A549 (cell line): ENCODE data around the gene ESRRG. TPM values are rescaled to one million over a fixed set of nuclear protein-coding genes. Genes with fewer than 3 reads are reported as not detected.

Experiments
- ATAC-seq, 2 experiments: fragments of 200-7000 bp in 1 of 2; fragments of >200 bp in 1 of 2; cut with Nextera tagmentation in 1 of 2; cut with Tn5 transposase in 1 of 2; 3 replicates each; pipeline versions ENCODE4 v1.8.0 to v1.9.1; 2018 to 2020; ENCODE audit warnings: mild to moderate bottlenecking in 1 of 2, moderate library complexity in 1 of 2
- CTCF ChIA-PET: fragments of 300-600 bp; sonication (Branson Sonifier 250); formaldehyde crosslinking; extraction: SDS; loops from one replicate; lab custom pipeline; 2021; ENCODE audit warnings: antibody characterized with exemption, inconsistent platforms; lab: Yijun Ruan, JAX
- POLR2A ChIA-PET: fragments of 350-600 bp; formaldehyde crosslinking; extraction: SDS; loops from one replicate; lab custom pipeline; 2021; ENCODE audit warnings: antibody characterized with exemption, inconsistent platforms; lab: Yijun Ruan, JAX
- DNase-seq, 2 experiments: peaks; one replicate each; pipeline versions ENCODE4 v3.0.0 to v3.0.0-alpha.2; 2011 to 2016; ENCODE audit warnings: low read depth in 1 of 2, low spot score in 1 of 2
- FAIRE-seq: peaks from 2 replicates; lab custom pipeline; 2011; peaks lifted over from hg19 to GRCh38; lab: Jason Lieb, UNC
- H3K27ac ChIP-seq, 2 experiments: fragments of >200 bp; sonication (Bioruptor Twin); formaldehyde crosslinking; 3 replicates each; pipeline ENCODE4 v1.5.1; 2016 to 2017
- H3K4me1 ChIP-seq: fragments of >200 bp; sonication (Bioruptor Twin); formaldehyde crosslinking; 3 replicates; pipeline ENCODE4 v1.6.1; 2016
- H3K4me2 ChIP-seq: fragments of >200 bp; sonication (Bioruptor Twin); formaldehyde crosslinking; 3 replicates; pipeline ENCODE4 v1.6.1; 2016
- H3K4me3 ChIP-seq: fragments of >200 bp; sonication (Bioruptor Twin); formaldehyde crosslinking; 3 replicates; pipeline ENCODE4 v1.5.1; 2016
- H3K9me3 ChIP-seq: fragments of >200 bp; sonication (Bioruptor Twin); formaldehyde crosslinking; 3 replicates; pipeline ENCODE4 v1.6.1; 2016
- CBX8 ChIP-seq: fragments of 200-600 bp; sonication (generic); IDR thresholded peaks from 2 replicates; pipeline ENCODE4 v1.6.1; 2016
- CEBPB ChIP-seq, 2 experiments: fragments of >200 bp in 1 of 2; sonication (Bioruptor Twin) in 1 of 2; formaldehyde crosslinking in 1 of 2; IDR thresholded peaks; 2 replicates each; pipeline ENCODE4 v1.6.1; 2012 to 2016
- CHD4 ChIP-seq: fragments of 200-600 bp; sonication (generic); IDR thresholded peaks from 2 replicates; pipeline ENCODE4 v1.6.1; 2016; ENCODE audit warnings: antibody characterized with exemption, mild to moderate bottlenecking, borderline replicate concordance
- EHF ChIP-seq: fragments of 250-450 bp; sonication (Bioruptor Pico); IDR thresholded peaks from 2 replicates; pipeline ENCODE4 v1.5.0; 2020; ENCODE audit warnings: mild to moderate bottlenecking
- EHMT2 ChIP-seq: fragments of 200-600 bp; sonication (generic); IDR thresholded peaks from 2 replicates; pipeline ENCODE4 v1.6.1; 2016; ENCODE audit warnings: antibody characterized with exemption, low read depth, mild to moderate bottlenecking, moderate library complexity
- FOSB ChIP-seq: fragments of 250-450 bp; sonication (Bioruptor Pico); IDR thresholded peaks from 2 replicates; pipeline ENCODE4 v1.5.0; 2020; ENCODE audit warnings: mild to moderate bottlenecking, moderate library complexity
- GATA3 ChIP-seq: IDR thresholded peaks from 2 replicates; pipeline ENCODE4 v1.6.1; 2012; ENCODE audit warnings: borderline replicate concordance
- HDAC2 ChIP-seq: fragments of 200-600 bp; sonication (generic); IDR thresholded peaks from 2 replicates; pipeline ENCODE4 v1.6.1; 2016
- HEYL ChIP-seq: fragments of 250-450 bp; sonication (Bioruptor Pico); IDR thresholded peaks from 2 replicates; pipeline ENCODE4 v1.8.0; 2021; ENCODE audit warnings: mild to moderate bottlenecking, moderate library complexity
- HOXB5 ChIP-seq: fragments of 250-450 bp; sonication (Bioruptor Pico); IDR thresholded peaks from 2 replicates; pipeline ENCODE4 v1.5.0; 2020; ENCODE audit warnings: mild to moderate bottlenecking, moderate library complexity
- JUN ChIP-seq, 2 experiments: fragments of >200 bp; sonication (Bioruptor Twin); formaldehyde crosslinking; IDR thresholded peaks; 2 replicates in 1 of 2; 3 replicates in 1 of 2; pipeline ENCODE4 v1.6.1; 2016 to 2017
- KDM5A ChIP-seq: fragments of 200-600 bp; sonication (generic); IDR thresholded peaks from 2 replicates; pipeline ENCODE4 v1.6.1; 2016; ENCODE audit warnings: antibody characterized with exemption, mild to moderate bottlenecking
- MAZ ChIP-seq: fragments of 150-350 bp; IDR thresholded peaks from 2 replicates; pipeline ENCODE4 v1.6.1; 2014; ENCODE audit warnings: antibody characterized with exemption, low read depth, low read length, borderline replicate concordance
- NPAS2 ChIP-seq: fragments of 250-450 bp; sonication (Bioruptor Pico); IDR thresholded peaks from 2 replicates; pipeline ENCODE4 v1.8.0; 2022; ENCODE audit warnings: mild to moderate bottlenecking, moderate library complexity, borderline replicate concordance
- PBX3 ChIP-seq: IDR thresholded peaks from 2 replicates; pipeline ENCODE4 v1.6.1; 2012
- POLR2A ChIP-seq: IDR thresholded peaks from 2 replicates; pipeline ENCODE4 v1.6.1; 2012; ENCODE audit warnings: mild to moderate bottlenecking, low read length
- POLR2AphosphoS2 ChIP-seq: conservative IDR thresholded peaks from 2 replicates; pipeline ENCODE4 v1.6.1; 2012; ENCODE audit warnings: low read length, improper control_type of control experiment, inconsistent platforms
- RNF2 ChIP-seq: fragments of 200-600 bp; sonication (generic); IDR thresholded peaks from 2 replicates; pipeline ENCODE4 v1.6.1; 2016; ENCODE audit warnings: low read depth, mild to moderate bottlenecking, antibody characterized with exemption, moderate library complexity, borderline replicate concordance
- SREBF2 ChIP-seq: fragments of 450-650 bp; IDR thresholded peaks from 2 replicates; pipeline ENCODE4 v1.6.1; 2014; ENCODE audit warnings: mild to moderate bottlenecking, moderate library complexity
- TFCP2L1 ChIP-seq: fragments of 250-450 bp; sonication (Bioruptor Pico); IDR thresholded peaks from 2 replicates; pipeline ENCODE4 v1.5.0; 2021; ENCODE audit warnings: mild to moderate bottlenecking
- TP53 ChIP-seq: fragments of 250-450 bp; sonication (Bioruptor Pico); IDR thresholded peaks from 2 replicates; pipeline ENCODE4 v1.5.0; 2021; ENCODE audit warnings: mild to moderate bottlenecking, moderate library complexity
- ZC3H11A ChIP-seq: fragments of 450-650 bp; IDR thresholded peaks from 2 replicates; pipeline ENCODE4 v1.6.1; 2014; ENCODE audit warnings: antibody characterized with exemption, mild to moderate bottlenecking
- ZFP36 ChIP-seq: fragments of 450-650 bp; IDR thresholded peaks from 2 replicates; pipeline ENCODE4 v1.6.1; 2014; ENCODE audit warnings: borderline replicate concordance; ENCODE audit not compliant: partially characterized antibody
- WGBS: methylation state at CpG from one replicate; pipeline ENCODE4 v1.1.6; 2017; ENCODE audit errors: missing lambda C conversion rate; 5-methylcytosine and 5-hydroxymethylcytosine counted together
- polyA plus RNA-seq, 4 experiments: library from polyadenylated mRNA; depleted of rRNA in 3 of 4; stranded (reverse); fragments of >200 nt; fragmentation: RNase III in 1 of 4; extraction: RNeasy Plus Mini Kit Qiagen cat#74134 plus additional on column Dnase treatment in 1 of 4; gene quantifications; 2 replicates in 3 of 4; 3 replicates in 1 of 4; pipeline ENCODE4 v1.2.3, GENCODE V29; 2011 to 2017
- TF ChIP-seq, protein P1 (sequence below): fragments of >200 bp; sonication (Bioruptor Twin); formaldehyde crosslinking; IDR thresholded peaks from 3 replicates; pipeline ENCODE4 v1.6.1; 2016
- TF ChIP-seq, protein P2 (sequence below): fragments of 250-450 bp; sonication (Bioruptor Pico); IDR thresholded peaks from 2 replicates; pipeline ENCODE4 v1.5.0; 2020; ENCODE audit warnings: low read depth, mild to moderate bottlenecking, moderate library complexity
- TF ChIP-seq, protein P3 (sequence below): IDR thresholded peaks from 2 replicates; pipeline ENCODE4 v1.6.1; 2012; ENCODE audit warnings: low read depth, borderline replicate concordance
- TF ChIP-seq, protein P4 (sequence below): fragments of 250-450 bp; sonication (Bioruptor Pico); IDR thresholded peaks from 2 replicates; pipeline ENCODE4 v1.5.0; 2021; ENCODE audit warnings: mild to moderate bottlenecking, moderate library complexity, borderline replicate concordance

ESRRG gene
- polyA plus RNA-seq, 2 of the 4 experiments (the other 2 are of a cell fraction): 0.09 TPM; not detected in 1

DNA sequence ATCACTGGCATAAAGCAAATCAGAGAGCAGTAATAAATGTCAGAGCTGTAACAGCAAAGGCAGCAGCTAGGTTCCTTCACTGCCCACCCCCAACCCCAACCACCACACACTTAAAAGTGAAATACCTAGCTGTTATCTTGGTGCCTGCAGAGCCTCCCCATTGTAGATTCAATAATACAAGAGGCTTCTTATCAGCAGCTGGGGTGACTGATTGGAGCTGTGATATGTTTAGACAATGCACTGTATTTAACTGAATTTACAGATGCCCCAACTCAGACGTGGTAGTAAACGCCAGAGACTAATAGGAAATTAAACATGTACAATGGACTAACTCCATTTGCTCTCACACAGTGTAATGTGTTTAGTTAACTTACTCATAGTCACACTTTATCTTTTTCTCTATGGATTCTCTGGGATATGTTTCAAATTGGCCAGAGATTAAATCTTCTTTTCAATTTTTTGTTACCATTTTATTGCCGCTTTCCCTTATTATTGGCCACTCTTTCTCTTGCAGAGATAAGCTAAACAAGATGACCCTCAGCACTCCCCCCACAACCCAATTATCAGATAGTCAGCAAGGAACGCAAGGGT, 117.1 kb downstream of the ESRRG start:
- ChIA-PET CTCF (interaction anchor here (0.6 kb wide), 1 partner anchor 1072 kb away, joined by 5 read pairs; no protein-coding TSS in a partner anchor), POLR2A (no interaction called here)
- no peaks in the 10 kb centered on the region for H3K9me3 ChIP-seq
- H3K4me3 ChIP-seq: no peak overlapping the region
- no peak overlapping the region for H3K4me2 ChIP-seq
- no peaks in the 10 kb centered on the region for H3K4me1 ChIP-seq
- ATAC-seq (no peak), FAIRE-seq (no peak), DNase-seq (no peak)
- WGBS: 31% methylated on average over 4 of the region's 4 CpGs
- no peak for TF ChIP-seq SREBF2
- no peak for TF ChIP-seq ZC3H11A
- TF ChIP-seq EHMT2: no peak
- TF ChIP-seq EHF: no peak
- no peak for TF ChIP-seq POLR2A
- TF ChIP-seq, protein P1, sequence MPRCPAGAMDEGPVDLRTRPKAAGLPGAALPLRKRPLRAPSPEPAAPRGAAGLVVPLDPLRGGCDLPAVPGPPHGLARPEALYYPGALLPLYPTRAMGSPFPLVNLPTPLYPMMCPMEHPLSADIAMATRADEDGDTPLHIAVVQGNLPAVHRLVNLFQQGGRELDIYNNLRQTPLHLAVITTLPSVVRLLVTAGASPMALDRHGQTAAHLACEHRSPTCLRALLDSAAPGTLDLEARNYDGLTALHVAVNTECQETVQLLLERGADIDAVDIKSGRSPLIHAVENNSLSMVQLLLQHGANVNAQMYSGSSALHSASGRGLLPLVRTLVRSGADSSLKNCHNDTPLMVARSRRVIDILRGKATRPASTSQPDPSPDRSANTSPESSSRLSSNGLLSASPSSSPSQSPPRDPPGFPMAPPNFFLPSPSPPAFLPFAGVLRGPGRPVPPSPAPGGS: no peak
- TF ChIP-seq, protein P2, sequence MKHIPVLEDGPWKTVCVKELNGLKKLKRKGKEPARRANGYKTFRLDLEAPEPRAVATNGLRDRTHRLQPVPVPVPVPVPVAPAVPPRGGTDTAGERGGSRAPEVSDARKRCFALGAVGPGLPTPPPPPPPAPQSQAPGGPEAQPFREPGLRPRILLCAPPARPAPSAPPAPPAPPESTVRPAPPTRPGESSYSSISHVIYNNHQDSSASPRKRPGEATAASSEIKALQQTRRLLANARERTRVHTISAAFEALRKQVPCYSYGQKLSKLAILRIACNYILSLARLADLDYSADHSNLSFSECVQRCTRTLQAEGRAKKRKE (CRISPR knock-in tag): no peak
- TF ChIP-seq RNF2: no peak
- no peak for TF ChIP-seq KDM5A
- no peak for TF ChIP-seq HOXB5 (CRISPR knock-in tag)
- TF ChIP-seq TFCP2L1 (CRISPR knock-in tag): no peak
- no peak for TF ChIP-seq POLR2AphosphoS2
- TF ChIP-seq GATA3: no peak
- no peak for TF ChIP-seq FOSB (CRISPR knock-in tag)
- no peak overlapping the region for H3K27ac ChIP-seq

DNA sequence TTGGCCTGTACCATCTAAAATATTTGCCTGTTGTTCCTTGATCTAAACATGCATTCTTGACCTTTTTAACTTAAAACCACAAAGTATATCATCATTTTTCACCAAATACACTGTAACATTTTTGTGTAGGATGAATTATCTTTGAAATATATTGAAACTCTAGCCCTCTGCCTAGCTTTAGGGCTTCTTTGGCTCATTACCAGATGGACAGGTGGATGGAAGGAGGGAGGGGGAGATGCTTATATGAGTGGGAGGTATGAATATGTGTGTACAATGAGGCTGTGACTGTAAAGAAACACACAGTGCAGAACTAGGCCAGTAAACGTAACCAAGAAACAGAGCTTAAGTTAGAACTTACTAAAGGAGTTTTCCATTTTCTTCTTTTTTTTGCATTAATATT, 118.5 kb downstream of the ESRRG start:
- H3K27ac ChIP-seq: no peak overlapping the region
- H3K4me3 ChIP-seq: no peak overlapping the region
- no peak for ATAC-seq
- ChIA-PET CTCF (no interaction called here), POLR2A (no interaction called here)
- no peaks in the 10 kb centered on the region for H3K9me3 ChIP-seq
- FAIRE-seq: no peak
- no peaks in the 10 kb centered on the region for H3K4me1 ChIP-seq
- TF ChIP-seq NPAS2 (CRISPR knock-in tag) (no peak), CHD4 (no peak), JUN (IDR thresholded peaks at IDR 0.05) (no peak), ZFP36 (no peak), TFCP2L1 (CRISPR knock-in tag) (no peak), CEBPB (IDR thresholded peaks at IDR 0.05) (no peak), CBX8 (no peak)
- no peak for DNase-seq
- WGBS: 26% methylated on average over 1 of the region's 1 CpG
- no peak overlapping the region for H3K4me2 ChIP-seq

- Histone ChIP-seq H3K9me3 (no peaks in the 10 kb centered on the region), H3K27ac (peak overlapping the region; percentile 86 to 95), H3K4me1 (no peaks in the 10 kb centered on the region), H3K4me3 (peak overlapping the region; percentile 69), H3K4me2 (peak overlapping the region; percentile 86)
- peak; percentile 96 to 98 for ATAC-seq
- 3% methylated on average over 29 of the region's 58 CpGs for WGBS
- CTCF ChIA-PET: interaction anchor here (0.6 to 1.6 kb wide), 9 partner anchors 9 to 497 kb away, joined by 3 to 5 read pairs (median 3); no protein-coding TSS in a partner anchor
- FAIRE-seq: no peak
- POLR2A ChIA-PET: interaction anchor here (0.6 to 0.7 kb wide), 2 partner anchors 18 to 1572 kb away, joined by 3 read pairs; no protein-coding TSS in a partner anchor
- peak; percentile 74 to 81 for DNase-seq
- TF ChIP-seq HEYL (CRISPR knock-in tag): no peak
- TF ChIP-seq, protein P3, sequence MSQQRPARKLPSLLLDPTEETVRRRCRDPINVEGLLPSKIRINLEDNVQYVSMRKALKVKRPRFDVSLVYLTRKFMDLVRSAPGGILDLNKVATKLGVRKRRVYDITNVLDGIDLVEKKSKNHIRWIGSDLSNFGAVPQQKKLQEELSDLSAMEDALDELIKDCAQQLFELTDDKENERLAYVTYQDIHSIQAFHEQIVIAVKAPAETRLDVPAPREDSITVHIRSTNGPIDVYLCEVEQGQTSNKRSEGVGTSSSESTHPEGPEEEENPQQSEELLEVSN: peak; percentile 48; the same call in 1 of the 2 replicates
- 0 out of 2 replicates have a peak, but pooled peaks have one; percentile 18 for TF ChIP-seq TP53 (CRISPR knock-in tag)
- TF ChIP-seq MAZ: no peak
- peak in 1 of 2 experiments; percentile 13; a peak in 1 of 4 replicates for TF ChIP-seq CEBPB (IDR thresholded peaks at IDR 0.05)
- TF ChIP-seq HDAC2: no peak
- no peak for TF ChIP-seq PBX3
- TF ChIP-seq, protein P4, sequence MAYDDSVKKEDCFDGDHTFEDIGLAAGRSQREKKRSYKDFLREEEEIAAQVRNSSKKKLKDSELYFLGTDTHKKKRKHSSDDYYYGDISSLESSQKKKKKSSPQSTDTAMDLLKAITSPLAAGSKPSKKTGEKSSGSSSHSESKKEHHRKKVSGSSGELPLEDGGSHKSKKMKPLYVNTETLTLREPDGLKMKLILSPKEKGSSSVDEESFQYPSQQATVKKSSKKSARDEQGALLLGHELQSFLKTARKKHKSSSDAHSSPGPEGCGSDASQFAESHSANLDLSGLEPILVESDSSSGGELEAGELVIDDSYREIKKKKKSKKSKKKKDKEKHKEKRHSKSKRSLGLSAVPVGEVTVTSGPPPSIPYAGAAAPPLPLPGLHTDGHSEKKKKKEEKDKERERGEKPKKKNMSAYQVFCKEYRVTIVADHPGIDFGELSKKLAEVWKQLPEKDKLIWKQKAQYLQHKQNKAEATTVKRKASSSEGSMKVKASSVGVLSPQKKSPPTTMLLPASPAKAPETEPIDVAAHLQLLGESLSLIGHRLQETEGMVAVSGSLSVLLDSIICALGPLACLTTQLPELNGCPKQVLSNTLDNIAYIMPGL (CRISPR knock-in tag): peak; percentile 89
Measured at GRCh38 chr1:216600730-216601609, 122.3 kb downstream of the ESRRG start.
